HEK293 (cell line): ENCODE data around the gene GNAI2.

Experiments
- EGR2 ChIP-seq: fragments of 450-650 bp; formaldehyde crosslinking; IDR thresholded peaks from 2 replicates; pipeline ENCODE4 v1.5.1; 2016; ENCODE audit warnings: low read depth, missing biosample characterization, missing genetic modification characterization
- GLI4 ChIP-seq: fragments of 450-650 bp; formaldehyde crosslinking; IDR thresholded peaks from 2 replicates; pipeline ENCODE4 v1.5.1; 2016; ENCODE audit warnings: missing biosample characterization, missing genetic modification characterization
- HIC1 ChIP-seq: fragments of 450-650 bp; formaldehyde crosslinking; IDR thresholded peaks from 2 replicates; pipeline ENCODE4 v1.5.1; 2016; ENCODE audit warnings: missing biosample characterization, missing genetic modification characterization
- IKZF3 ChIP-seq: fragments of 450-650 bp; IDR thresholded peaks from 2 replicates; pipeline ENCODE4 v1.5.0; 2018; ENCODE audit warnings: missing biosample characterization, mild to moderate bottlenecking, missing genetic modification characterization, moderate library complexity
- INSM2 ChIP-seq: fragments of 450-650 bp; formaldehyde crosslinking; IDR thresholded peaks from 2 replicates; pipeline ENCODE4 v1.5.1; 2016; ENCODE audit warnings: missing biosample characterization, missing genetic modification characterization
- KLF16 ChIP-seq: fragments of 450-650 bp; formaldehyde crosslinking; IDR thresholded peaks from 2 replicates; pipeline ENCODE4 v1.5.1; 2017; ENCODE audit warnings: missing biosample characterization, missing genetic modification characterization
- PBX3 ChIP-seq: sonication (generic); formaldehyde crosslinking; IDR thresholded peaks from 2 replicates; pipeline ENCODE4 v1.8.1; 2022; ENCODE audit warnings: mild to moderate bottlenecking, moderate library complexity, missing genetic modification reagents
- SALL2 ChIP-seq: fragments of 450-650 bp; formaldehyde crosslinking; IDR thresholded peaks from 2 replicates; pipeline ENCODE4 v1.5.0; 2017; ENCODE audit warnings: missing biosample characterization, mild to moderate bottlenecking, missing genetic modification characterization, borderline replicate concordance
- SP2 ChIP-seq: fragments of 450-650 bp; formaldehyde crosslinking; IDR thresholded peaks from 2 replicates; pipeline ENCODE4 v1.5.1; 2016; ENCODE audit warnings: missing biosample characterization, missing genetic modification characterization
- TCF7L2 ChIP-seq: IDR thresholded peaks from 2 replicates; pipeline ENCODE4 v1.6.1; 2011; ENCODE audit warnings: low read depth, mild to moderate bottlenecking, inconsistent platforms, low read length, moderate library complexity, borderline replicate concordance
- TRIM28 ChIP-seq: IDR thresholded peaks from 2 replicates; pipeline ENCODE4 v1.6.1; 2011; ENCODE audit warnings: low read length, control low read depth, borderline replicate concordance
- ZBTB1 ChIP-seq: fragments of 450-650 bp; formaldehyde crosslinking; IDR thresholded peaks from 2 replicates; pipeline ENCODE4 v1.5.1; 2016; ENCODE audit warnings: missing biosample characterization, missing genetic modification characterization
- ZBTB10 ChIP-seq: fragments of 450-650 bp; formaldehyde crosslinking; IDR thresholded peaks from 2 replicates; pipeline ENCODE4 v1.5.1; 2016; ENCODE audit warnings: missing biosample characterization, missing genetic modification characterization
- ZFP37 ChIP-seq: fragments of 450-650 bp; formaldehyde crosslinking; IDR thresholded peaks from 2 replicates; pipeline ENCODE4 v1.5.1; 2016; ENCODE audit warnings: missing biosample characterization, missing genetic modification characterization
- ZFP41 ChIP-seq: fragments of 450-650 bp; formaldehyde crosslinking; IDR thresholded peaks from 2 replicates; pipeline ENCODE4 v1.5.1; 2016; ENCODE audit warnings: missing biosample characterization, missing genetic modification characterization, borderline replicate concordance
- ZNF112 ChIP-seq: fragments of 450-650 bp; formaldehyde crosslinking; IDR thresholded peaks from 2 replicates; pipeline ENCODE4 v1.5.0; 2017; ENCODE audit warnings: missing biosample characterization, missing genetic modification characterization
- ZNF24 ChIP-seq: fragments of 450-650 bp; formaldehyde crosslinking; IDR thresholded peaks from 2 replicates; pipeline ENCODE4 v1.5.1; 2016; ENCODE audit warnings: missing biosample characterization, missing genetic modification characterization
- ZNF280D ChIP-seq: fragments of 450-650 bp; formaldehyde crosslinking; IDR thresholded peaks from 2 replicates; pipeline ENCODE4 v1.5.1; 2016; ENCODE audit warnings: missing biosample characterization, missing genetic modification characterization
- ZNF341 ChIP-seq: fragments of 450-650 bp; formaldehyde crosslinking; IDR thresholded peaks from 2 replicates; pipeline ENCODE4; 2016; ENCODE audit warnings: low read depth, missing biosample characterization, missing genetic modification characterization
- ZNF354C ChIP-seq: fragments of 450-650 bp; formaldehyde crosslinking; IDR thresholded peaks from 2 replicates; pipeline ENCODE4 v1.5.1; 2016; ENCODE audit warnings: missing biosample characterization, missing genetic modification characterization, low read depth, borderline replicate concordance
- ZNF398 ChIP-seq: fragments of 450-650 bp; formaldehyde crosslinking; IDR thresholded peaks from 2 replicates; pipeline ENCODE4 v1.5.1; 2017; ENCODE audit warnings: missing biosample characterization, missing genetic modification characterization
- ZNF530 ChIP-seq: fragments of 450-650 bp; formaldehyde crosslinking; IDR thresholded peaks from 2 replicates; pipeline ENCODE4 v1.5.1; 2016; ENCODE audit warnings: low read depth, missing biosample characterization, missing genetic modification characterization
- ZNF585B ChIP-seq: fragments of 450-650 bp; formaldehyde crosslinking; IDR thresholded peaks from 2 replicates; pipeline ENCODE4 v1.5.1; 2016; ENCODE audit warnings: missing biosample characterization, missing genetic modification characterization
- ZNF624 ChIP-seq: fragments of 450-650 bp; formaldehyde crosslinking; IDR thresholded peaks from 2 replicates; pipeline ENCODE4 v1.5.1; 2017; ENCODE audit warnings: missing biosample characterization, missing genetic modification characterization
- ZNF701 ChIP-seq: fragments of 450-650 bp; formaldehyde crosslinking; IDR thresholded peaks from 2 replicates; pipeline ENCODE4 v1.5.1; 2016; ENCODE audit warnings: missing biosample characterization, missing genetic modification characterization
- ZNF707 ChIP-seq: fragments of 450-650 bp; formaldehyde crosslinking; IDR thresholded peaks from 2 replicates; pipeline ENCODE4 v1.5.1; 2016; ENCODE audit warnings: missing biosample characterization, missing genetic modification characterization
- ZNF791 ChIP-seq: fragments of 450-650 bp; formaldehyde crosslinking; IDR thresholded peaks from 2 replicates; pipeline ENCODE4 v1.5.1; 2016; ENCODE audit warnings: missing biosample characterization, missing genetic modification characterization

GNAI2 gene

GRCh38 chr3:50298836-50299637, 63.0 kb downstream of the GNAI2 start, which contains the start of the genes HYAL3 and NAA80 (continued):
- TF ChIP-seq SALL2 (tag by site-specific recombination) (no peak), HIC1 (tag by site-specific recombination) (peak; percentile 87), ZNF701 (tag by site-specific recombination) (no peak), ZBTB1 (tag by site-specific recombination) (peak; percentile 50; the same call in 1 of the 2 replicates), ZNF585B (tag by site-specific recombination) (no peak), PBX3 (no peak), ZNF341 (peak; percentile 82), ZNF354C (no peak), INSM2 (tag by site-specific recombination) (0 out of 2 replicates have a peak, but pooled peaks have one; percentile 40), SP2 (tag by site-specific recombination) (peak; percentile 96), TCF7L2 (no peak), ZNF398 (tag by site-specific recombination) (peak; percentile 99), ZFP41 (tag by site-specific recombination) (no peak), ZNF280D (tag by site-specific recombination) (no peak), GLI4 (tag by site-specific recombination) (no peak), ZNF624 (tag by site-specific recombination) (no peak), ZNF530 (tag by site-specific recombination) (no peak), ZFP37 (tag by site-specific recombination) (peak; percentile 67; the same call in 1 of the 2 replicates), ZNF24 (tag by site-specific recombination) (peak; percentile 85), EGR2 (tag by site-specific recombination) (no peak), ZBTB10 (tag by site-specific recombination) (peak; percentile 75), TRIM28 (peak; percentile 62; the same call in 1 of the 2 replicates), IKZF3 (tag by site-specific recombination) (no peak), KLF16 (peak; percentile 79), ZNF791 (tag by site-specific recombination) (no peak), ZNF707 (tag by site-specific recombination) (no peak), ZNF112 (tag by site-specific recombination) (no peak)
